HG03103 (cell line): ENCODE measurements around the gene FGFRL1.

Experiments
- ATAC-seq: cut with Tn5 transposase; IDR thresholded peaks from one replicate; pipeline ENCODE4 v1.9.1; 2021; ENCODE audit warnings: low read depth; ENCODE audit not compliant: unreplicated experiment

The FGFRL1 gene

GRCh38 chr4:1021386-1022050 lies 10.1 kb downstream of the FGFRL1 start:
- peak; percentile 54 for ATAC-seq

DNA sequence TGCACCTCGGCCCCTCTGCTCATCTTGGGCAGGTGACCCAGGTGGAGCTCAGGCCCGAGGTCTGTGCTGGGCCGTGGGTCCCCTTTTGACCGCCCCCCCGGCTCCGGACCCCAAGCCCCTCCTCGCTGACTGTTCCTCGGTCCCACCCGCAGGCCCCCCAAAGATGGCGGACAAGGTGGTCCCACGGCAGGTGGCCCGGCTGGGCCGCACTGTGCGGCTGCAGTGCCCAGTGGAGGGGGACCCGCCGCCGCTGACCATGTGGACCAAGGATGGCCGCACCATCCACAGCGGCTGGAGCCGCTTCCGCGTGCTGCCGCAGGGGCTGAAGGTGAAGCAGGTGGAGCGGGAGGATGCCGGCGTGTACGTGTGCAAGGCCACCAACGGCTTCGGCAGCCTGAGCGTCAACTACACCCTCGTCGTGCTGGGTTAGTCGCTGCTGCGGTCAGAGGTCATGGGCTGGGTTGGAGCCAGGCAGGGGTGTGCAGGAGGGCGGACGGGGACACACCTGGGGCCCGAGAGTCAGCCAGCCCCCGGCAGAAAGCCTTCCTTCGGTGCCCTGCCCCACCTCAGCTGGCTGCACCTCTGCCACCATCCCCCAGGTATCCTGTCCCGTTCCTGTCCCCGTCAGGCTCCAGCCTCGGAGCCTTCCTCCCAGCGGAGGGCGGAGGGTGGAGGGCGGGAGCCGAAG lies 10.8 kb downstream of the FGFRL1 start:
- no peak for ATAC-seq

DNA sequence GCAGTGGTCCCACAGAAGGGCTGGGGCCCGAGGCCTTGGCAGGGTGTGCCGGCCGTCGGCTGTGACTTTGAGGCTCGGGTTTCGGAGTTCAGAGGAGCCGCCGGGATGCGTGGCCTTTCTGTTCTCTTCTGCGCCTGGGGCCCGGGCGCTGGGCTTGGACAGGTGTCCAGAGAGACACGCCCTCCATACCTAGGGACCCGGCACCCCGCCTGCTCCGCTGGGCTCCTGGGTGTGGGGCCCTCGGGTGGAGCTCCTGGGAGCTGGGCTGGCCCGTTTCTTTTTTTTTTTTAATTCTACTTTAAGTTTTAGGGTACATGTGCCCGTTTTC lies 11.3 kb downstream of the FGFRL1 start:
- ATAC-seq: no peak

- ATAC-seq: no peak
Measured at GRCh38 chr4:1023075-1023640, 11.7 kb downstream of the FGFRL1 start.

- ATAC-seq: no peak
Measured at GRCh38 chr4:1023895-1024740, 12.7 kb downstream of the FGFRL1 start.

DNA sequence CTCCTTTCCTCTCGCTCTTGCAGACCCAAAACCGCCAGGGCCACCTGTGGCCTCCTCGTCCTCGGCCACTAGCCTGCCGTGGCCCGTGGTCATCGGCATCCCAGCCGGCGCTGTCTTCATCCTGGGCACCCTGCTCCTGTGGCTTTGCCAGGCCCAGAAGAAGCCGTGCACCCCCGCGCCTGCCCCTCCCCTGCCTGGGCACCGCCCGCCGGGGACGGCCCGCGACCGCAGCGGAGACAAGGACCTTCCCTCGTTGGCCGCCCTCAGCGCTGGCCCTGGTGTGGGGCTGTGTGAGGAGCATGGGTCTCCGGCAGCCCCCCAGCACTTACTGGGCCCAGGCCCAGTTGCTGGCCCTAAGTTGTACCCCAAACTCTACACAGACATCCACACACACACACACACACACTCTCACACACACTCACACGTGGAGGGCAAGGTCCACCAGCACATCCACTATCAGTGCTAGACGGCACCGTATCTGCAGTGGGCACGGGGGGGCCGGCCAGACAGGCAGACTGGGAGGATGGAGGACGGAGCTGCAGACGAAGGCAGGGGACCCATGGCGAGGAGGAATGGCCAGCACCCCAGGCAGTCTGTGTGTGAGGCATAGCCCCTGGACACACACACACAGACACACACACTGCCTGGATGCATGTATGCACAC lies 13.6 kb downstream of the FGFRL1 start:
- ATAC-seq: no peak

- ATAC-seq: peak; percentile 83
Measured at GRCh38 chr4:1026115-1026514, 14.7 kb downstream of the FGFRL1 start.

DNA sequence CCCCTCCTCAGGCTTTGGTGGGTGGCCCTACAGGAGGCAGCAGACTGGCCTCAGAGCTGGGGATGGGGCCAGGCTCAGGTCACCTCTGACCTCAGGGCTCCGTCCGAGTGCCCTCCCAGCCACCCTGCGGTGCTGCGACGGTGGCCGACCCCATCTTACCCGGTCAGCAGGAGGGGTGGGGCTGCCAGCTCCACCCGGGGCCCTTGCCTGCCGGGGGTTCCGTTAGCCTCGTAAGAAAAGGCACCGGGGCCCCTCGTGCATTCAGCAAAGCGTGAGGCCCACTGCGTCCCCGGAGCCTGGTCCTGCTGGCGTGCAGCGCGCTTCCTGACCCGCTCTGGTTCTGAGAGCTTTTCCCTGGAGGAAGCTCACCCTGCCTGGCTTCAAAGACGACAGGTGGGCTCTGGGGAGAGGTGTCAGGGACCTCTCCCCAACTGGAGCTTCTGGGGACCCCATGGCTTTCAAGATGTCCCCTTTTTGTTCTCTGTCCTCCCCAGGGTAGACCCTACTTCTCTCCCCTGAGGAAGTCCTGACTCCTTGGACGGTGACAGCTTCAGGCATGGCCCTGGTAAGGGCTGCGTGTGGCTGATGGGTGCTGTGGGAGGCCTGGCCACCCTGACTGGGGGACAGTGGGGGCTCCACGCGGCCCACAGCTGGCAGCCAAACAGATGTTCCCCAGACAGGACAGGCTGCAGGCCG lies 15.9 kb downstream of the FGFRL1 start:
- ATAC-seq: no peak

- no peak for ATAC-seq
Measured at GRCh38 chr4:1027915-1028238, 16.5 kb downstream of the FGFRL1 start.

GRCh38 chr4:1028574-1029220 lies 17.3 kb downstream of the FGFRL1 start:
- ATAC-seq: no peak

DNA sequence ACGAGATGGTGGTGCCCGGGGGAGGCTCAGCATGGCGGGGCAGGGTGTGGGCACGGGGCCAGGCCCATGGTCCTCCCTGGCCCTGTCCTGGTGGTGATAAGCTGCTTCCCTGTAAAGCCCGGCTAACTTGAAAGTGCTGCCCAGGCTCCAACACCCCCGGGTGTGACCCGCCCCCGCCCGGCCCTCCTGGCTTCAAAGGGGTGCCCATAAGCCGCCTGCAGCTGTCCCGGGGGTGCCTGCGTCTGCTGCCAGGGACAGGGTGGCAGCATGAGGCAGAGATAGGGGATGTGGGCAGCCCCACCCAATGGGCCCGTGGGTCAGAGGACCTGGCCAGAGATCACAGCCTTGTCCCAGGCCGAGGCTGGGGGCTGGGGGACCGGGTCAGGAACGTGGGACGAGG lies 18.1 kb downstream of the FGFRL1 start:
- ATAC-seq: no peak

GRCh38 chr4:1030031-1030430 lies 18.6 kb downstream of the FGFRL1 start:
- ATAC-seq: no peak

DNA sequence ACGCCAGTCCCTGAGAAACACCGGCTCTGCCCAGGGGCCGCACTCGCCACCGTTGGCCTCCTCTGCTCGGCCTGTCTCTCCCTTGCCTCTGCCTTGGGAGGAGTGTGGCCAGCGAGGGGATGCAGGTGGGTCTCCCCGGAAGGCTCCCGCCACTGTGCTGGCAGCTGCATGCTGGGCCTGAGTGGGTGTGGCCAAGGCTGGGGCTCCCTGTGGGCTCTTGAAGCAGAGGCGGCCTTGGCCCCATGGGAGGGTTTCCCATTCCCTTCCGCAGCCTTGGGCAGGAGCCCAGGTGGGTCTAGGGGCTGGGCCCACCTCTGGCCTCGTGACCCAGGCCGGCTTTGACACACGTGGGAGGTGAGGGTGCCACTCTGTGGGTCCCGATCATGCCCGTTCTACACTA lies 19.1 kb downstream of the FGFRL1 start:
- ATAC-seq: no peak

DNA sequence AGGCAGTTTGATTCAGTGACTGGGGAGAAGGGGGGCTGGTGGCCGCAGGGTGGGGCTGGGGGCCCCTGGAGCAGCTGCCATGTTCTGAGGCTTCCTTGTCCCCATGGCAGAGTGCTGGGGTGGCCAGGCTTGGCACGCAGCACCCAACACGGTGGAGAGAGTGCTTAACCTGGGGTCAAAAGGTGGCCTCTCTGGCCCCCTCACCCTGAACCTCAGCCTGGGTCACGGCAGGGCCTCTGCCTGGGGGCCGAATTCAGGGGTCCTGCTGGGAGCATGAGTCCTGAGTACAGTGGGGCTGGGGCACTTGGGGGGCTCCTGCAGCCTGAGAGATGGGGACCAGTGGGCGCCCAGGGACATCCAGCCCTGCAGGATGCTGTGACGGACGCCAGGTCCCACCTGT lies 19.9 kb downstream of the FGFRL1 start:
- no peak for ATAC-seq

DNA sequence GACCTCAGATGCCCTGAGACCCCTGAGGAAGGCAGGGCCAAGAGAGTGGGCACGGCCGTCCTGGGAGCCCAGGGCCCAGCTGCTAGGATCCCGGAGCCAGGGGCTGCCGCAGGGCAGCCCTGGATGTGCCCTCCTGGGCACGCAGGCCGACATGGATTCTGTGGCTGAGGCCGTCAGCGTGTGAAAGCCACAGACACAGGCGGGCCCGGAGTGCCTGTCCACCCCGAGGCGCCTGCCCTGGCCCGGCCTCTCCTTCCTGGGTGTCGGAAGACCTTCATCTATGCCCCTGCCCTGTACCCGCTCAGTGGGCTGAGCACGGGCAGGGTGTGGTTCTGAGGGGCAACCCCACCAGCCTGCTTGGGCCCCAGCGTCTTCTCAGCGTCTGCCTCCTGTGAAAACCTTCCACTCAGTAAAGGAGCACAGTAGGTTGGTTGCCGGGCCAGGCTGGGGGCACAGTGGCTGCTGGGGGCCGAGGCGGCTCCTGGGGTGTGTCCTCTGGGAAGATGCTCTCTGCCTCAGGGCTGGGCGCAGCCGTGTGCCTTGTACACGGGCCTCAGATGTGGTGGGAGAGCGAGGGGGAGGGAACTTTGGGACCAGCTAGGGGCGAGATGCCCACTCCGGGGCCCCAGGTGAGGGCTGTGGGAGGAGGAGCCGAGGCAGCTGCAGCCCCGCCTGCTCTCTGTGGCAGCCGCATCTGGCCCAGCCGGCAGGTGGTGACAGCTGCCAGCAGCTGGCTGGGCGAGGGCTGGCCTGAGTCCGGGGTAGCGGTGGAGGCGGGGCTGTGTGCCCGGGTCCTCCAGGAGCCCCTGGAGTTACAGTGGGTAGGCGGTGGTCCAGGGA lies 20.8 kb downstream of the FGFRL1 start:
- no peak for ATAC-seq

DNA sequence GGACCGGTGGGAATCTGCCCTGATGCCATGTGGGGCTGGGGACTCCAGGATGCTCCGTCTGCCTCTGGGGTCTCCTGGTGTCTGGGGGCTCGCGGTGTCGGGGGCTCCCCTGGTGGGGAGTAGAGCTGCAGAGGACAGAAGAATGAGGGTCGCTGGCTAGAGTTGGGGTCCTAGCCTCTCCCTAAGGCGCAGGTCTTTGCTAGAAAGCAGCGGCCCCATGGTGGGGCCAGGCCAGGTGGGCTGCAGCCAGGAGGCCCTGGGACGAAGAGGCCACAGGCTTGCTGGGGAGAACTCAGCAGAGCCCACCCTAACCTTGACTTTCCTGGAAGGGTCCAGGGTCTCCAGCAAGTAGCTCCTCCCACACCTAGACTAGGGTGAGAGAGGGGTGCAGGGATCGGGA lies 21.4 kb downstream of the FGFRL1 start:
- ATAC-seq: no peak

DNA sequence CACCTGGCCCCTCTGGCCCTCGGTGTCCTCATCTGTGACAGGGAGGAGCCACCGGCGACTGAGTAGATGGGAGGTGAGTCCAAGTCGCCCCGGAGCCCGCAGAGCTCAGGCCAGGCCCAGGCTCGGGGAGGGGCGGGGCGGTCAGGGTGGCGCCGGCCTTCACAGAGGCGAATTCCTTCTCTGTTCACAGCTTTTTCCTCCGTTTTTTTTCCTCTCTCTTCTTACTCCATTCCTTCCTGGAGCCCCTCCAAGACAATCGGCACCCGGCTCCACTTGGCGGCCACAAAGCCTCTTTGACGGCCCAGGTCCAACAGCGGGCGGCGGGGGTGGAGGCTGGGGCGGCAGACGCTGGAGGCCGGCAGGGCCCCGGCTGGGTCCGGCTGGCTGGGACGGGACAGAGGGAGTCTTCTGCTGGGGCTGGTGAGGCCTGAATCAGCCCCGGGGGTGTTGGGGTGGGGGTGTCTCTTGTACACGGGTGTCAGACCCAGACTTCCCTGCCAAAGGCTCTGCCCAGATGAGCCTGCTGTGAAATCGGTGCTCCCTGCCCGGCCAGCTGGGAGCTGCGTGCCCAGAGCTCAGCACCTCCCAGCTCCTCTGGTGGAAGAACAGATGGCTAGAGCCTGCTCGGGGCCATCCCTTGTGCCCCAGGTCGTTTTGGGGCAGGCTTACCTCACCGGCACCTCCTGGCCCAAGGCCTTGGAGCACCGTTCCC lies 22.6 kb downstream of the FGFRL1 start:
- ATAC-seq: no peak

GRCh38 chr4:1035510-1035909 lies 24.1 kb downstream of the FGFRL1 start:
- no peak for ATAC-seq
